GM19372 (cell line): ENCODE data around the gene CEP85L.

ENCODE experiments used
- ATAC-seq: cut with Tn5 transposase; IDR thresholded peaks from one replicate; pipeline ENCODE4 v1.9.1; 2021; ENCODE audit warnings: mild to moderate bottlenecking, low read depth, moderate library complexity; ENCODE audit not compliant: unreplicated experiment

The CEP85L gene

GRCh38 chr6:118663993-118664985 lies 12.9 kb upstream of the CEP85L start:
- no peak for ATAC-seq

- no peak for ATAC-seq
These were observed 10.4 kb upstream of the CEP85L start for GRCh38 chr6:118661831-118662230.

GRCh38 chr6:118660218-118660569 lies 8.8 kb upstream of the CEP85L start:
- ATAC-seq, result no peak

GRCh38 chr6:118659513-118660217 lies 8.3 kb upstream of the CEP85L start:
- no peak for ATAC-seq

- no peak for ATAC-seq
These were observed 5.6 kb upstream of the CEP85L start for GRCh38 chr6:118656847-118657451.

- ATAC-seq, result no peak
These were observed 742 bp upstream of the CEP85L start for GRCh38 chr6:118652051-118652615.

GRCh38 chr6:118650582-118651281 lies 659 bp downstream of the CEP85L start:
- ATAC-seq, result peak; percentile 40

- no peak for ATAC-seq
These were observed 1.3 kb downstream of the CEP85L start for GRCh38 chr6:118649918-118650581.

GRCh38 chr6:118648866-118649554 lies 2.4 kb downstream of the CEP85L start:
- ATAC-seq, result no peak

- no peak for ATAC-seq
These were observed 4.4 kb downstream of the CEP85L start for GRCh38 chr6:118646977-118647376.

- no peak for ATAC-seq
These were observed 6.0 kb downstream of the CEP85L start for GRCh38 chr6:118645395-118645794.

- ATAC-seq, result no peak
These were observed 7.4 kb downstream of the CEP85L start for GRCh38 chr6:118644007-118644406.

GRCh38 chr6:118641042-118641441 lies 10.3 kb downstream of the CEP85L start:
- ATAC-seq, result no peak

GRCh38 chr6:118639054-118639964 lies 12.1 kb downstream of the CEP85L start:
- ATAC-seq, result peak; percentile 66

GRCh38 chr6:118638288-118638687 lies 13.1 kb downstream of the CEP85L start:
- no peak for ATAC-seq

- no peak for ATAC-seq
These were observed 15.3 kb downstream of the CEP85L start for GRCh38 chr6:118635909-118636735.

- no peak for ATAC-seq
These were observed 19.0 kb downstream of the CEP85L start for GRCh38 chr6:118632359-118632758.
